ENCODE measurements around the gene POLG. TPM values are rescaled to one million over a fixed set of nuclear protein-coding genes. Genes with fewer than 3 reads are reported as not detected.

Gene POLG
- total and polyA plus RNA-seq, 2 of the 13 experiments (the other 11 are each of a cell fraction or from before 2014, with no cell fraction given): 26.6 to 35.5 TPM

- TF ChIP-seq CEBPZ (IDR thresholded peaks at IDR 0.05; ENCODE audit: low read length): no peak
- no peak for TF ChIP-seq CBX2 (IDR thresholded peaks at IDR 0.05; ENCODE audit: low read depth, low read length)
- no peak for TF ChIP-seq CBX2 (CRISPR knock-in tag; IDR thresholded peaks at IDR 0.05; ENCODE audit: low read depth)
- peak; percentile 77; the same call in 1 of the 2 replicates for TF ChIP-seq HOXD1 (CRISPR knock-in tag; IDR thresholded peaks at IDR 0.05)
- no peak for TF ChIP-seq POLR2G (IDR thresholded peaks at IDR 0.05; ENCODE audit: low read depth, low read length)
- 0 out of 2 replicates have a peak, but pooled peaks have one; percentile 73 for TF ChIP-seq ZFYVE20 (CRISPR knock-in tag; IDR thresholded peaks at IDR 0.05; ENCODE audit: borderline replicate concordance, low read depth)
- TF ChIP-seq, protein P1, sequence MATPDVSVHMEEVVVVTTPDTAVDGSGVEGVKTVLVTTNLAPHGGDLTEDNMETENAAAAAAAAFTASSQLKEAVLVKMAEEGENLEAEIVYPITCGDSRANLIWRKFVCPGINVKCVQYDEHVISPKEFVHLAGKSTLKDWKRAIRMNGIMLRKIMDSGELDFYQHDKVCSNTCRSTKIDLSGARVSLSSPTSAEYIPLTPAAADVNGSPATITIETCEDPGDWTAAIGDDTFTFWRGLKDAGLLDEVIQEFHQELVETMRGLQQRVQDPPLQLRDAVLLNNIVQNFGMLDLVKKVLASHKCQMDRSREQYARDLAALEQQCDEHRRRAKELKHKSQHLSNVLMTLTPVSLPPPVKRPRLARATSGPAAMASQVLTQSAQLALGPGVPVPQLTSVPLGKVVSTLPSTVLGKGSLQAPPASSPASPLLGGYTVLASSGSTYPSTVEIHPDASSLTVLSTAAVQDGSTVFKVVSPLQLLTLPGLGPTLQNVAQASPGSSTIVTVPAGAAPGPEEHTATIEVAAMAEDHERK (CRISPR knock-in tag; IDR thresholded peaks at IDR 0.05; ENCODE audit: low read depth): no peak
- TF ChIP-seq, protein P2, sequence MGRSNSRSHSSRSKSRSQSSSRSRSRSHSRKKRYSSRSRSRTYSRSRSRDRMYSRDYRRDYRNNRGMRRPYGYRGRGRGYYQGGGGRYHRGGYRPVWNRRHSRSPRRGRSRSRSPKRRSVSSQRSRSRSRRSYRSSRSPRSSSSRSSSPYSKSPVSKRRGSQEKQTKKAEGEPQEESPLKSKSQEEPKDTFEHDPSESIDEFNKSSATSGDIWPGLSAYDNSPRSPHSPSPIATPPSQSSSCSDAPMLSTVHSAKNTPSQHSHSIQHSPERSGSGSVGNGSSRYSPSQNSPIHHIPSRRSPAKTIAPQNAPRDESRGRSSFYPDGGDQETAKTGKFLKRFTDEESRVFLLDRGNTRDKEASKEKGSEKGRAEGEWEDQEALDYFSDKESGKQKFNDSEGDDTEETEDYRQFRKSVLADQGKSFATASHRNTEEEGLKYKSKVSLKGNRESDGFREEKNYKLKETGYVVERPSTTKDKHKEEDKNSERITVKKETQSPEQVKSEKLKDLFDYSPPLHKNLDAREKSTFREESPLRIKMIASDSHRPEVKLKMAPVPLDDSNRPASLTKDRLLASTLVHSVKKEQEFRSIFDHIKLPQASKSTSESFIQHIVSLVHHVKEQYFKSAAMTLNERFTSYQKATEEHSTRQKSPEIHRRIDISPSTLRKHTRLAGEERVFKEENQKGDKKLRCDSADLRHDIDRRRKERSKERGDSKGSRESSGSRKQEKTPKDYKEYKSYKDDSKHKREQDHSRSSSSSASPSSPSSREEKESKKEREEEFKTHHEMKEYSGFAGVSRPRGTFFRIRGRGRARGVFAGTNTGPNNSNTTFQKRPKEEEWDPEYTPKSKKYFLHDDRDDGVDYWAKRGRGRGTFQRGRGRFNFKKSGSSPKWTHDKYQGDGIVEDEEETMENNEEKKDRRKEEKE (IDR thresholded peaks at IDR 0.05): no peak
- peak; percentile 82; the same call in 1 of the 2 replicates for TF ChIP-seq CENPT (CRISPR knock-in tag; IDR thresholded peaks at IDR 0.05; ENCODE audit: low read depth)
- TF ChIP-seq CBFB (CRISPR knock-in tag; IDR thresholded peaks at IDR 0.05): no peak
- no peak for TF ChIP-seq ZNF326 (CRISPR knock-in tag; IDR thresholded peaks at IDR 0.05; ENCODE audit: borderline replicate concordance)
- TF ChIP-seq ZNF850 (CRISPR knock-in tag; conservative IDR thresholded peaks at IDR 0.05): no peak
- no peak for TF ChIP-seq NR2F2 (IDR thresholded peaks at IDR 0.05; ENCODE audit: borderline replicate concordance, low read depth)
- TF ChIP-seq, protein P3, sequence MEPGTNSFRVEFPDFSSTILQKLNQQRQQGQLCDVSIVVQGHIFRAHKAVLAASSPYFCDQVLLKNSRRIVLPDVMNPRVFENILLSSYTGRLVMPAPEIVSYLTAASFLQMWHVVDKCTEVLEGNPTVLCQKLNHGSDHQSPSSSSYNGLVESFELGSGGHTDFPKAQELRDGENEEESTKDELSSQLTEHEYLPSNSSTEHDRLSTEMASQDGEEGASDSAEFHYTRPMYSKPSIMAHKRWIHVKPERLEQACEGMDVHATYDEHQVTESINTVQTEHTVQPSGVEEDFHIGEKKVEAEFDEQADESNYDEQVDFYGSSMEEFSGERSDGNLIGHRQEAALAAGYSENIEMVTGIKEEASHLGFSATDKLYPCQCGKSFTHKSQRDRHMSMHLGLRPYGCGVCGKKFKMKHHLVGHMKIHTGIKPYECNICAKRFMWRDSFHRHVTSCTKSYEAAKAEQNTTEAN (CRISPR knock-in tag; conservative IDR thresholded peaks at IDR 0.05): peak; percentile 58
- TF ChIP-seq SNAPC5 (CRISPR knock-in tag; IDR thresholded peaks at IDR 0.05; ENCODE audit: borderline replicate concordance): no peak
- no peak for TF ChIP-seq MBD4 (IDR thresholded peaks at IDR 0.05; ENCODE audit: borderline replicate concordance, low read length)
- no peak for TF ChIP-seq DMAP1 (CRISPR knock-in tag; IDR thresholded peaks at IDR 0.05)
- TF ChIP-seq TCF7 (IDR thresholded peaks at IDR 0.05; ENCODE audit: low read depth): no peak
- TF ChIP-seq ZBTB21 (CRISPR knock-in tag; IDR thresholded peaks at IDR 0.05): no peak
- TF ChIP-seq KDM1A (CRISPR knock-in tag; IDR thresholded peaks at IDR 0.05): no peak
- no peak for TF ChIP-seq HIVEP1 (CRISPR knock-in tag; IDR thresholded peaks at IDR 0.05)
- no peak for TF ChIP-seq NR2F6 (IDR thresholded peaks at IDR 0.05)
- TF ChIP-seq NR2F6 (CRISPR knock-in tag; IDR thresholded peaks at IDR 0.05): no peak
Measured at GRCh38 chr15:89361451-89362202, 27.0 kb upstream of the POLG start (continued).

Measured in HepG2 (cell line).